NAMALWA (cell line): Measurements from ENCODE around the gene WDR49.
A peak's percentile ranks its signal among the peaks of the same experiment; 100 is the strongest.

Source experiments
- DNase-seq: peaks from one replicate; pipeline ENCODE4 v3.0.0-alpha.2; 2015; ENCODE audit warnings: low spot score

Gene WDR49

GRCh38 chr3:167487556-167487955 lies 166.2 kb downstream of the WDR49 start:
- no peak for DNase-seq

- DNase-seq = no peak
These were observed 169.2 kb downstream of the WDR49 start for GRCh38 chr3:167484551-167484950.

- no peak for DNase-seq
These were observed 169.8 kb downstream of the WDR49 start for GRCh38 chr3:167483708-167484475.

GRCh38 chr3:167481164-167481563 lies 172.6 kb downstream of the WDR49 start:
- DNase-seq = no peak

GRCh38 chr3:167480748-167481147 lies 173.0 kb downstream of the WDR49 start:
- no peak for DNase-seq

- DNase-seq = no peak
These were observed 179.9 kb downstream of the WDR49 start, which contains the start of gene SERPINI2 for GRCh38 chr3:167473863-167474262. Gene SERPINI2 (minus strand): TSS chr3:167474042. CDS start chr3:167471834, 2,208 bp downstream.

- DNase-seq = no peak
These were observed 184.4 kb downstream of the WDR49 start for GRCh38 chr3:167469381-167469780.

- no peak for DNase-seq
These were observed 185.7 kb downstream of the WDR49 start for GRCh38 chr3:167467848-167468611.

- no peak for DNase-seq
These were observed 186.8 kb downstream of the WDR49 start for GRCh38 chr3:167466966-167467365.

- no peak for DNase-seq
These were observed 197.5 kb downstream of the WDR49 start for GRCh38 chr3:167456157-167456799.

- no peak for DNase-seq
These were observed 199.9 kb downstream of the WDR49 start for GRCh38 chr3:167453815-167454214.

GRCh38 chr3:167451282-167451681 lies 202.5 kb downstream of the WDR49 start:
- DNase-seq = no peak

GRCh38 chr3:167450675-167451074 lies 203.1 kb downstream of the WDR49 start:
- no peak for DNase-seq

- DNase-seq = peak; percentile 28
These were observed 203.5 kb downstream of the WDR49 start for GRCh38 chr3:167450195-167450594.

GRCh38 chr3:167445491-167445890 lies 208.3 kb downstream of the WDR49 start:
- no peak for DNase-seq

GRCh38 chr3:167441256-167441655 lies 212.5 kb downstream of the WDR49 start:
- no peak for DNase-seq

- DNase-seq = no peak
These were observed 216.2 kb downstream of the WDR49 start for GRCh38 chr3:167437428-167438139.
